K562 (cell line): Measurements from ENCODE around the gene TMEM135. TPM values are rescaled to one million over a fixed set of nuclear protein-coding genes. Genes with fewer than 3 reads are reported as not detected.

Source experiments
- ATAC-seq: fragments of 200-7000 bp; cut with Tn5 transposase; 3 replicates; pipeline ENCODE4 v1.9.1; 2020; ENCODE audit warnings: moderate library complexity
- BruUV-seq: library from RNA; stranded (reverse); fragments of 400-500 nt; replicated peaks from 2 replicates; lab custom pipeline; 2021; lab: Mats Ljungman, UMichigan
- CTCF ChIA-PET: fragments of 300-600 bp; formaldehyde crosslinking; extraction: SDS; loops from one replicate; lab custom pipeline; 2021; ENCODE audit warnings: low intra/inter-chr PET ratio; lab: Yijun Ruan, JAX
- POLR2A ChIA-PET: fragments of 300-600, 350-650 bp; sonication (Branson Sonifier 250); formaldehyde crosslinking; extraction: SDS; loops from one replicate; lab custom pipeline; 2021; ENCODE audit warnings: antibody characterized with exemption, inconsistent platforms; lab: Yijun Ruan, JAX
- DNase-seq, 4 experiments: peaks; one replicate each; pipeline versions ENCODE4 v3.0.0 to v3.0.0-alpha.2; 2011 to 2018; ENCODE audit warnings: low spot score in 3 of 4, mixed read lengths in 3 of 4; ENCODE audit errors: extremely low read depth in 1 of 4
- FAIRE-seq: peaks from 2 replicates; lab custom pipeline; 2011; peaks lifted over from hg19 to GRCh38; lab: Jason Lieb, UNC
- H2AFZ ChIP-seq: 2 replicates; pipeline ENCODE4 v1.6.0; 2011; ENCODE audit warnings: low read depth, low read length, control low read depth, inconsistent platforms
- H3K27ac ChIP-seq: fragments of 200-600 bp; 3 replicates; pipeline ENCODE4 v1.8.0; 2011; ENCODE audit warnings: low read depth, mild to moderate bottlenecking, control low read depth, inconsistent platforms, low read length, moderate library complexity, mixed read lengths; ENCODE audit errors: extremely low read depth
- H3K27me3 ChIP-seq, 2 experiments: fragments of 300-600 bp in 1 of 2; 2 replicates in 1 of 2; 3 replicates in 1 of 2; pipeline versions ENCODE4 v1.6.0 to v1.8.0; 2011; ENCODE audit warnings: inconsistent platforms in 2 of 2, low read length in 2 of 2, mild to moderate bottlenecking in 1 of 2, mixed read lengths in 1 of 2, moderate library complexity in 1 of 2; ENCODE audit not compliant: control insufficient read depth in 2 of 2, insufficient read depth in 2 of 2
- H3K36me3 ChIP-seq: fragments of 300-600 bp; 3 replicates; pipeline ENCODE4 v1.8.0; 2011; ENCODE audit warnings: mild to moderate bottlenecking, low read length, inconsistent platforms; ENCODE audit not compliant: control insufficient read depth, insufficient read depth
- H3K4me1 ChIP-seq, 2 experiments: fragments of 200-600 bp in 1 of 2; replicated peaks in 1 of 2; 2 replicates in 1 of 2; 3 replicates in 1 of 2; pipeline versions ENCODE4 v1.5.1 to v1.8.0; 2011; ENCODE audit warnings: inconsistent platforms in 2 of 2, low read length in 2 of 2, mild to moderate bottlenecking in 1 of 2, mixed read lengths in 1 of 2, moderate library complexity in 1 of 2; ENCODE audit not compliant: control insufficient read depth in 2 of 2, insufficient read depth in 2 of 2
- H3K4me2 ChIP-seq: 2 replicates; pipeline ENCODE4 v1.6.1; 2011; ENCODE audit warnings: low read length, control low read depth, inconsistent platforms, mixed read lengths; ENCODE audit not compliant: insufficient read depth
- H3K4me3 ChIP-seq: fragments of 200-600 bp; sonication (generic), shearing (Covaris generic); 2 replicates; pipeline ENCODE4 v1.5.1; 2016; ENCODE audit warnings: control low read depth, inconsistent platforms
- H3K79me2 ChIP-seq: fragments of 200-600 bp; 3 replicates; pipeline ENCODE4 v1.8.0; 2011; ENCODE audit warnings: low read length, inconsistent platforms; ENCODE audit not compliant: control insufficient read depth, insufficient read depth
- H3K9ac ChIP-seq, 2 experiments: 2 replicates each; pipeline versions ENCODE4 v1.6.0 to v1.6.1; 2011; ENCODE audit warnings: low read depth in 2 of 2, low read length in 2 of 2, control low read depth in 1 of 2, inconsistent platforms in 1 of 2, mild to moderate bottlenecking in 1 of 2, mixed read lengths in 1 of 2; ENCODE audit not compliant: insufficient read depth in 1 of 2
- H3K9me1 ChIP-seq: one replicate; pipeline ENCODE4 v1.6.0; 2011; ENCODE audit warnings: inconsistent platforms, mild to moderate bottlenecking, low read length, moderate library complexity; ENCODE audit not compliant: control insufficient read depth, insufficient read depth
- H3K9me3 ChIP-seq: replicated peaks from 2 replicates; pipeline ENCODE4 v1.5.1; 2011; ENCODE audit warnings: low read depth, low read length, inconsistent platforms; ENCODE audit not compliant: control insufficient read depth, insufficient read depth
- H4K20me1 ChIP-seq: replicated peaks from 2 replicates; pipeline ENCODE4 v1.6.1; 2011; ENCODE audit warnings: low read length, inconsistent platforms, mixed read lengths; ENCODE audit not compliant: control insufficient read depth, insufficient read depth
- ATF3 ChIP-seq, 2 experiments: fragments of 450-650 bp in 1 of 2; sonication (generic) in 1 of 2; formaldehyde crosslinking in 1 of 2; IDR thresholded peaks in 1 of 2; conservative IDR thresholded peaks in 1 of 2; 2 replicates each; pipeline versions ENCODE4 v1.6.1 to v1.8.1; 2016 to 2023; ENCODE audit warnings: mild to moderate bottlenecking in 2 of 2, moderate library complexity in 2 of 2, inconsistent platforms in 1 of 2, missing genetic modification reagents in 1 of 2
- C11orf30 ChIP-seq: fragments of 450-650 bp; IDR thresholded peaks from 2 replicates; pipeline ENCODE4 v1.6.1; 2016; ENCODE audit warnings: low read depth, mild to moderate bottlenecking
- E4F1 ChIP-seq: fragments of 250-450 bp; sonication (Bioruptor Pico); IDR thresholded peaks from 2 replicates; pipeline ENCODE4 v1.5.0; 2021; ENCODE audit warnings: mild to moderate bottlenecking, borderline replicate concordance
- MAFG ChIP-seq: fragments of 450-650 bp; conservative IDR thresholded peaks from 2 replicates; pipeline ENCODE4 v1.6.1; 2016; ENCODE audit warnings: missing genetic modification characterization, missing compliant biosample characterization
- MITF ChIP-seq: IDR thresholded peaks from 2 replicates; pipeline ENCODE4 v1.6.1; 2014; ENCODE audit warnings: antibody characterized with exemption
- PBX2 ChIP-seq, 2 experiments: IDR thresholded peaks in 1 of 2; conservative IDR thresholded peaks in 1 of 2; 2 replicates each; pipeline ENCODE4 v1.6.1; 2016; ENCODE audit warnings: low read depth in 2 of 2, mild to moderate bottlenecking in 1 of 2, missing compliant biosample characterization in 1 of 2, missing genetic modification characterization in 1 of 2, moderate library complexity in 1 of 2
- PHTF2 ChIP-seq: fragments of 250-450 bp; sonication (Bioruptor Pico); IDR thresholded peaks from 2 replicates; pipeline ENCODE4 v1.5.0; 2021; ENCODE audit warnings: mild to moderate bottlenecking
- ZBTB5 ChIP-seq: fragments of 450-650 bp; IDR thresholded peaks from 2 replicates; pipeline ENCODE4 v1.6.1; 2017; ENCODE audit warnings: antibody characterized with exemption
- ZNF316 ChIP-seq: fragments of 450-650 bp; IDR thresholded peaks from 2 replicates; pipeline ENCODE4 v1.6.1; 2016
- WGBS: fragments of 100-300 bp; shearing (Covaris generic); methylation state at CpG from one replicate; pipeline ENCODE4 v1.1.6; 2016; ENCODE audit warnings: low coverage, mixed read lengths; ENCODE audit not compliant: insufficient coverage; ENCODE audit errors: missing lambda C conversion rate; 5-methylcytosine and 5-hydroxymethylcytosine counted together
- in situ Hi-C: fragments of 300-500 bp; cut with MboI; formaldehyde crosslinking; loops from 4 replicates; pipeline ENCODE4 v1.15.0; 2018; ENCODE audit warnings: inconsistent platforms, mixed read lengths
- intact Hi-C: fragments of 100-400 bp; cut with micrococcal nuclease; formaldehyde crosslinking; loops from 2 replicates; pipeline ENCODE4 v1.14.2; 2022
- polyA plus RNA-seq, 8 experiments: library from polyadenylated mRNA; depleted of rRNA in 4 of 8; stranded (reverse) in 5 of 8; unstranded in 3 of 8; fragments of >200 nt; fragmentation: Nextera tagmentation in 2 of 8; fragmentation: Illumina TruSeq in 1 of 8; extraction: Ambion mirVana in 2 of 8; extraction: Trizol in 1 of 8; gene quantifications; 2 replicates each; pipeline versions ENCODE4 v1.2.1 to v1.2.3, GENCODE V29; 2011 to 2014; ENCODE audit warnings: inconsistent platforms in 1 of 8, missing spikeins in 1 of 8
- total RNA-seq, 7 experiments: library from RNA; depleted of rRNA in 6 of 7; stranded (reverse); fragments of >200 nt in 6 of 7; fragmentation: Illumina TruSeq in 2 of 7; extraction: Trizol in 2 of 7; gene quantifications; 2 replicates each; pipeline versions ENCODE4 v1.2.1 to v1.2.3, GENCODE V29; 2011 to 2021; ENCODE audit warnings: low replicate concordance in 1 of 7

Gene TMEM135
- total and polyA plus RNA-seq, 9 of the 15 experiments (the other 6 are each of a cell fraction or from before 2014, with no cell fraction given), result 17.3 to 53.6 (median 24.9) TPM

GRCh38 chr11:87148749-87149148, 111.0 kb downstream of the TMEM135 start:
- BruUV-seq, result no TSS peak
- Histone ChIP-seq H3K36me3 (no peaks in the 10 kb centered on the region), H3K4me3 (no peak overlapping the region), H3K9ac (no peak overlapping the region), H3K9me1 (no peaks in the 10 kb centered on the region), H3K9me3 (no peaks in the 10 kb centered on the region), H3K4me2 (no peak overlapping the region), H3K27ac (no peak overlapping the region), H2AFZ (no peak overlapping the region), H3K27me3 (no peaks in the 10 kb centered on the region), H3K79me2 (peaks cover 16% of the 10 kb centered on the region), H3K4me1 (no peaks in the 10 kb centered on the region), H4K20me1 (no peaks in the 10 kb centered on the region)
- no peak for FAIRE-seq
- in situ Hi-C loops, result no loop called here
- intact Hi-C loops, result no loop called here
- no peak for DNase-seq
- ChIA-PET POLR2A (no interaction called here), CTCF (no interaction called here)
- no peak for ATAC-seq
- WGBS, result 54% methylated on average over 2 of the region's 2 CpGs
- TF ChIP-seq ZBTB5 (no peak), C11orf30 (peak; percentile 47; the same call in 1 of the 2 replicates), E4F1 (CRISPR knock-in tag) (no peak), MITF (no peak), MAFG (peak; percentile 29; the same call in 1 of the 2 replicates), PHTF2 (no peak), ATF3 (IDR thresholded peaks at IDR 0.05) (no peak), ATF3 (CRISPR knock-in tag; conservative IDR thresholded peaks at IDR 0.05) (no peak), ZNF316 (peak; percentile 66), PBX2 (CRISPR knock-in tag; IDR thresholded peaks at IDR 0.05; ENCODE audit: low read depth) (no peak), PBX2 (tag; conservative IDR thresholded peaks at IDR 0.05; ENCODE audit: low read depth) (no peak)
